ENCODE results near the gene NGRN. TPM values are rescaled to one million over a fixed set of nuclear protein-coding genes. Genes with fewer than 3 reads are reported as not detected.
"Not testable (repeated sequence)": the region's sequence is repeated elsewhere in the genome, so short reads cannot be mapped to it uniquely, and the experiment has no call there.

NGRN gene
- total and polyA plus RNA-seq, 2 of the 8 experiments (the other 6 are each of a cell fraction or from before 2014, with no cell fraction given), result 60.1 to 101 TPM

DNA sequence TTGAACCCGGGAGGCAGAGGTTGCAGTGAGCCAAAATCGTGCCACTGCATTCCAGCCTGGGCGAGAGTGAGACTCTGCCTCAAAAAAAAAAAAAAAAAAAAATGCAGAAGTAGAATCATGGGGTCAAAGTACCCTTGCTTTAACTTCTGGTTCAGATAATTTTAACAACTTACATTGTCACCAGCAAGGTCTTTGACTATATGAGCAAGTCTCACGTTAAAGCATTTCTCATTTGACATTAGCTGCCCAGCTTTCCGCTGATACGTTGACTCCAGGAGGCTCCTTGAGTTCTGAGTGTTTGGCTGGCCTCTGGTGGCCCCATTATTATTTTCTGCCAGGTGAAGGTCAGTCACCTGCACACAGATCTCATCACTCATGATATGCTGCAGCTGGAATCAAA lies 16.2 kb downstream of the NGRN start:
- not testable (repeated sequence) for FAIRE-seq; H4K8ac ChIP-seq (ENCODE audit: extremely low read depth, insufficient read depth, low read length); H3K79me2 ChIP-seq (ENCODE audit: control insufficient read depth in 1 of 2, insufficient read depth in 2 of 2, low read length in 2 of 2); H4K91ac ChIP-seq (replicated peaks; ENCODE audit: insufficient read length, low read length); H2BK5ac ChIP-seq (ENCODE audit: low read depth, low read length); H2BK20ac ChIP-seq (ENCODE audit: low read length); H3K27ac ChIP-seq (ENCODE audit: low read depth, low read length); H2BK15ac ChIP-seq (ENCODE audit: low read length); H3K79me1 ChIP-seq (ENCODE audit: low read depth, low read length); H3K4me1 ChIP-seq (replicated peaks in 1 of 4; ENCODE audit: control insufficient read depth in 3 of 4, insufficient read depth in 4 of 4, low read length in 3 of 4); H3K23me2 ChIP-seq (ENCODE audit: low read depth, low read length); H3K27me3 ChIP-seq (replicated peaks in 1 of 4; ENCODE audit: control insufficient read depth in 3 of 4, extremely low read depth in 1 of 4, insufficient read depth in 3 of 4, low read length in 3 of 4); H3K23ac ChIP-seq (ENCODE audit: insufficient read length); H2BK120ac ChIP-seq (replicated peaks; ENCODE audit: low read depth, low read length); H3K4me3 ChIP-seq (ENCODE audit: extremely low read depth in 1 of 4, insufficient read depth in 2 of 4, low read depth in 3 of 4, low read length in 4 of 4); H3K9ac ChIP-seq (replicated peaks in 1 of 4; ENCODE audit: extremely low read depth in 1 of 4, low read depth in 3 of 4, low read length in 3 of 4); H3K9me3 ChIP-seq (ENCODE audit: insufficient read depth in 2 of 2, low read depth in 1 of 2, low read length in 1 of 2); H2AK5ac ChIP-seq (ENCODE audit: low read depth, low read length); H3K36me3 ChIP-seq (ENCODE audit: control insufficient read depth in 2 of 4, insufficient read depth in 4 of 4, low read length in 3 of 4); H2BK12ac ChIP-seq (ENCODE audit: low read depth, low read length); H3K14ac ChIP-seq (ENCODE audit: insufficient read length); H2AFZ ChIP-seq (ENCODE audit: low read length); H3K4me2 ChIP-seq (ENCODE audit: insufficient read depth in 1 of 2, low read depth in 2 of 2, low read length in 2 of 2); H4K5ac ChIP-seq (ENCODE audit: insufficient read length, low read depth, low read length); H3K18ac ChIP-seq (ENCODE audit: extremely low read depth, low read length); DNase-seq (ENCODE audit: low read depth in 1 of 2, low spot score in 2 of 2); H4K20me1 ChIP-seq (replicated peaks in 1 of 2; ENCODE audit: control insufficient read depth in 1 of 2, insufficient read depth in 2 of 2, low read length in 2 of 2); H3K4ac ChIP-seq (replicated peaks; ENCODE audit: insufficient read length, low read depth, low read length); H3K56ac ChIP-seq (replicated peaks; ENCODE audit: insufficient read length, low read depth, low read length)
- WGBS, 2 experiments (ENCODE audit: extremely low coverage in 1 of 2, insufficient coverage in 1 of 2, insufficient read length in 1 of 2, insufficient replicate concordance in 2 of 2, low coverage in 1 of 2, low lambda C conversion rate in 2 of 2, missing lambda C conversion rate in 1 of 2), result 87% methylated on average over 6 of the region's 6 CpGs; no CpG with 5 or more reads in 1 of the 2 experiments
- ChIA-PET CTCF (ENCODE audit: partially characterized antibody) (interaction anchor here (1.3 to 2.7 kb wide), 4 partner anchors 10 to 53 kb away, joined by 3 to 14 read pairs (median 6); no protein-coding TSS in a partner anchor), POLR2A (ENCODE audit: partially characterized antibody) (interaction anchor here (1.7 kb wide), 1 partner anchor 19 kb away, joined by 4 read pairs; no protein-coding TSS in a partner anchor)
